T-helper 22 cell (primary cell): ENCODE measurements around the gene SCYL1.
"Not testable (repeated sequence)": the region's sequence is repeated elsewhere in the genome, so short reads cannot be mapped to it uniquely, and the experiment has no call there.

ENCODE experiments used
- DNase-seq: peaks from one replicate; pipeline ENCODE4 v3.0.0-alpha.2; 2020; ENCODE audit warnings: low read depth

The SCYL1 gene

DNA sequence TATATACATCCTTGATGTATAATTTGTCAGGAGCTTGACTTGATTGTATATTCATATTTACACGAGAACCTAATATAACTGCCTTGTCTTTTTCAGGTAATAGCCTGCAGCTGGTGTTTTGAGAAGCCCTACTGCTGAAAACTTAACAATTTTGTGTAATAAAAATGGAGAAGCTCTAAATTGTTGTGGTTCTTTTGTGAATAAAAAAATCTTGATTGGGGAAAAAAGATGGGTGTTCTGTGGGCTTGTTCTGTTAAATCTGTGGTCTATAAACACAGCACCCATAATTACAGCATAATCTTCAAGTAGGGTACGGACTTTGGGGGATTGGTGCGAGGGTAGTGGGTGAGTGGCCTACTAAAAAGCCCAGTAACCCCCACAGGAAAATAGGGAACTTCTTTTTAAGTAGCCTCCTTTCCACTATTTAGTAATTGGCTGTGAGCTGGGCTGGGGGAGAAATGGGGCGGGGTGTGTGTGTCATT is 18.6 kb upstream of the SCYL1 start:
- peak; percentile 42 for DNase-seq

DNA sequence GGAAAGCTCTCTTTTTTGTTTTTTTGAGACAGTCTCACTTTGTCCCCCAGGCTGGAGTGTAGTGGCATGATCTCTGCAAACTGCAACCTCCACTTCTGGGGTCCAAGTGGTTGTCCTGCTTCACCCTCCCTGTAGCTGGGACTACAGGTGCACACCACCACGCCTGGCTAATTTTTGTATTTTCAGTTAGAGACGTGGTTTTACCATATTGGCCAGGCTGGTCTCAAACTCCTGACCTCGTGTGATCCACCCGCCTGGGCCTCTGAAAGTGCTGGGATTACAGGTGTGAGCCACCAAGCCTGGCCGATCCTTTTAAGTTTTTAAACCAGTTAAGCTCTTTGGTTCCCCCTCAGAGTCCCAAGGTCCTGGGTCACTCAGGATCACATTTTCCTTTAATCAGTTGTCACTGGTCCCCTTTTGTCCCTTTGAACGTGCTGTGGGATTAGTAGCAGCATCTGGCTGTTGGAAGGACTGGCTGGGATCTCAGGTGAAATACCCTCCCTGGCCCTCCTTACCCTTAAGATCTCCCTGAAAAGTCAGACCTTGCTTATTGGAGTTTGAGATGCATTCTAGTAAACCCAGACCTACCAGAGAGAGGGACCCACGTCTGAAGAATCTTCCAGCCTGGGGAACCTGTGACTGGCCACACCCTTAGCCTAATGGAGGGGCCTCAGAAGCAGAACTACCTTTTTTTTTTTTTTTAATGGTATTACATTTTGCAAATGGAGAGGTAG is 17.9 kb upstream of the SCYL1 start:
- DNase-seq = no peak

DNA sequence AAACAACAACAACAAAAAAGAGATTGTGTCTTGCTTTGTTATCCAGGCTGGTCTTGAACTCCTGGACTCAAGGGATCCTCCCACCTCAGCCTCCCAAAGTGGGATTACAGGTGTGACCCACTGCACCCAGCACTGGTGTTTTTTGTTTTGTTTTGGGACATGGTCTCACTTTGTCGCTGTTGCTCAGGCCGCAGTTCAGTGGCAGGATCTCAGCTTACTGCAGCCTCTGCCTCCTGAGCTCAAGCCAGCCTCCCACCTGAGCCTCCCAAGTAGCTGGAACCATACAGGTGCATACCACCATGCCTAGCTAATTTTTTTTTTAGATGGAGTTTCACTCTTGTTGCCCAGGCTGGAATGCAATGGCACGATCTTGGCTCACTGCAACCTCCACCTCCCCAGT is 12.6 kb upstream of the SCYL1 start:
- DNase-seq = not testable (repeated sequence)

DNA sequence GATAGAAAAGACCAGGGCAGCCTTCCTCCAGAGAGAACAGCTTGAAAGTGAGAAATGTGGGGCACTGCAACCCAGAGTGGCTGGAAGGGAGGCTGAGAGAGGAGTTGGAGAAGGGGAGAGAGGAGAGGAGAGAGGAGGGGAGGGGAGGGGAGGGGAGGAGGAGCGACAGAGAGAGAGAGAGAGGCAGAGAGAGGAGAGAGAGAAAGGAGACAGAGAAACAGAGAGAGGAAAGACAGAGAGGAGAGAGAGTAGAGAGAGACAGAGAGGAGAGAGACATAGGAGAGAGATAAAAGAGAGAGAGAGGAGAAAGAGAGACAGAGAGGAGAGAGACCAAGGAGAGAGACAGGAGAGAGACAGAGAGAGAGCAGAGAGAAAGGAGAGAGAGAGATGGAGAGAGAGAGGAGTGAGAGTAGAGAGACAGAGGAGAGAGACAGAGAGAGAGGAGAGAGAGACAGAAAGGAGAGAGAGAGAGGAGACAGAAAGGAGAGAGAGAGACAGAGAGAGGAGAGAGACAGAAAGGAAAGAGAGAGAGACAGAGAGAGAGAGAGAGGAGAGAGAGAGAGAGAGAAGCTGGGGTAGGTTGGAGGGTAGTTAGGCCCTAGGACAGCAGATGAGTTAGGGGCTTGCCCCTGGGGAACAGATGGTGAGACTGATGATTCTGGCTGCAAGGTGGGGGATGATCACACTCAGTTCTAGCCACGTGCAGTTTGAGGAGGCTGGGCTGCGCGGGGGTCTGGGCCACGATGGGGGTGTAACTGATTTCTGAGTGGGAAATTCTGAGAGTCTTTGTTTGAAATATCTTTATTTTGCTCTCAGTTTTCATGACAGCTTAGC is 8.5 kb upstream of the SCYL1 start:
- DNase-seq = no peak

DNA sequence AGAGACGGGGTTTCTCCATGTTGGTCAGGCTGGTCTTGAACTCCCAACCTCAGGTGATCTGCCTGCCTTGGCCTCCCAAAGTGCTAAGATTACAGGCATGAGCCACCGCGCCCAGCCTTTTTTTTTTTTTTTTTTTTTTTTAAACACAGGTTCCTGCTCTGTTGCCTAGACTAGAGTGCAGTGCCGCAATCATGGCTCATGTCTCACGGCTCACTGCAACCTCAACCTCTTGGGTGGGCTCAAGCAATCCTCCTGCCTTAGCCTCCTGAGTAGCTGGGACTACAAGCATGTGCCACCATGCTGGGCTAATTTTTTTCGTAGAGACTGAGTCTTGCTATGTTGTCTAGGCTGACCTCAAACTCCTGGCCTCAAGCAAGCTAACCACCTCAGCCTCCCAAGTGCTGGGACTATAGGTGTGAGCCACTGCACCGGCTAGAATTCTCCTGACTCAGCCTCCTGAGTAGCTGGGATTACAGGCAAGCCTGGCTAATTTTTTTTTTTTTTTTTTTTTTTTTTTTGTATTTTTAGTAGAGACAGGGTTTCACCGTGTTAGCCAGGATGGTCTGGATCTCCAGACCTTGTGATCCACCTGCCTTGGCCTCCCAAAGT is 5.8 kb upstream of the SCYL1 start:
- DNase-seq = not testable (repeated sequence)

DNA sequence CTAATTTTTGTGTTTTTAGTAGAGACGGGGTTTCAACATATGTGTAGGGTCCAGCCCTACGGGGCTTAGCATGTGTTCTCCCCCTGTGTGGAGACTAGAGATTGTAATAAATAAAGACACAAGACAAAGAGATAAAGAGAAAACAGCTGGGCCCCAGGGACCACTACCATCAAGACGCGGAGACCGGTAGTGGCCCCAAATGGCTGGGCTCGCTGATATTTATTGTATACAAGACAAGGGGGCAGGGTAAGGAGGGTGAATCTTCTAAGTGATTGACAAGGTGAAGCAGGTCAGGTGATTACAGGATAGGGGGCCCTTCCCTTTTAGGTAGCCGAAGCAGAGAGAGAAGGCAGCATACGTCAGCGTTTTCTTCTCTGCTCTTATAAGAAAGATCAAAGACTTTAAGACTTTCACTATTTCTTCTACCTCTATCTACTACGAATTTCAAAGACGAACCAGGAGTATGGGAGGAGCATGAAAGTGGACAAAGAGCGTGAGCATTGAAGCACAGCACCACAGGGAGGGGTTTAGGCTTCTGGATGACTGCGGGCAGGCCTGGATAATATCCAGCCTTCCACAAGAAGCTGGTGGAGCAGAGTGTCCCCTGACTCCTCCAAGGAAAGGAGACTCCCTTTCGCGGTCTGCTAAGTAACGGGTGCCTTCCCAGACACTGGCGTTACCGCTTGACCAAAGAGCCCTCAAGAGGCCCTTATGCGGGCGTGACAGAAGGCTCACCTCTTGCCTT is 2.9 kb upstream of the SCYL1 start:
- not testable (repeated sequence) for DNase-seq

DNA sequence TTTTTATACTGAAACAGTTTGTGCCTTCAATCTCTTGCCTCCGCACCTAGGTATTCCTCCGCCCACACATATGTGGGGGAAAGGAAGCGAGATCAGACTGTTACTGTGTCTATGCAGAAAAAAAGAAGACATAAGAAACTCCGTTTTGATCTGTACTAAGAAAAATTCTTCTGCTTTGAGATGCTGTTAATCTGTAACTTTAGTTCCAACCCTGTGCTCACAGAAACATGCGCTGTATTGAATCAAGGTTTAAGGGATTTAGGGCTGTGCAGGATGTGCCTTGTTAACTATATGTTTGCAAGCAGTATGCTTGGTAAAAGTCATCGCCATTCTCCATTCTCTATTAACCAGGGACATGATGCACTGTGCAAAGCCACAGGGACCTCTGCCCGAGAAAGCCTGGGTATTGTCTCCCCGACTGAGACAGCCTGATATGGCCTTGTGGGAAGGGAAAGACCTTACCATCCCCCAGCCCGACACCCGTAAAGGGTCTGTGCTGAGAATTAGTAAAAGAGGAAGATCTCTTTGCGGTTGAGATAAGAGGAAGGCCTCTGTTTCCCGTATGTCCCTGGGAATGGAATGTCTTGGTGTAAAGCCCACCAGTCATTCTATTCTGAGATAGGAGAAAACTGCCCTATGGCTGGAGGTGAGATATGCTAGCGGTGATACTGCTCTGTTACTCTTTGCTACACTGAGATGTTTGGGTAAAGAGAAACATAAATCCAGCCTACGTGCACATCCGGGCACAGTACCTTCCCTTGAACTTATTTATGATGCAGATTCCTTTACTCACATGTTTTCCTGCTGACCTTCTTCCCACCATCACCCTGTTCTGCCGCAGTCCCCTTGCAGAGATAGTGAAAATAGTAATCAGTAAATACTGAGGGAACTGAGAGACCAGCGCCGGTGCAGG is 1.9 kb upstream of the SCYL1 start:
- not testable (repeated sequence) for DNase-seq

DNA sequence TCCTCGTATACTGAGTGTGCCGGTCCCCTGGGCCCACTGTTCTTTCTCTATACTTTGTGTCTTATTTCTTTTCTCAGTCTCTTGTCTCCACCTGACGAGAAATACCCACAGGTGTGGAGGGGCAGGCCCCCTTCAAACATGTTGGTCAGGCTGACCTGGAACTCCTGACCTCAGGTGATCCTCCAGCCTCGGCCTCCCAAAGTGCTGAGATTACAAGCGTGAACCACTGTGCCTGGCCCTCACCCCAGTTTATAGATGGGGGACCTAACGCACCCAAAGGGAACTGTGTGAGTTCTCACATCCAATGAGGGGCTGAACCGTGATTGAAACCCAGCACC is 1.3 kb upstream of the SCYL1 start:
- DNase-seq = not testable (repeated sequence)

DNA sequence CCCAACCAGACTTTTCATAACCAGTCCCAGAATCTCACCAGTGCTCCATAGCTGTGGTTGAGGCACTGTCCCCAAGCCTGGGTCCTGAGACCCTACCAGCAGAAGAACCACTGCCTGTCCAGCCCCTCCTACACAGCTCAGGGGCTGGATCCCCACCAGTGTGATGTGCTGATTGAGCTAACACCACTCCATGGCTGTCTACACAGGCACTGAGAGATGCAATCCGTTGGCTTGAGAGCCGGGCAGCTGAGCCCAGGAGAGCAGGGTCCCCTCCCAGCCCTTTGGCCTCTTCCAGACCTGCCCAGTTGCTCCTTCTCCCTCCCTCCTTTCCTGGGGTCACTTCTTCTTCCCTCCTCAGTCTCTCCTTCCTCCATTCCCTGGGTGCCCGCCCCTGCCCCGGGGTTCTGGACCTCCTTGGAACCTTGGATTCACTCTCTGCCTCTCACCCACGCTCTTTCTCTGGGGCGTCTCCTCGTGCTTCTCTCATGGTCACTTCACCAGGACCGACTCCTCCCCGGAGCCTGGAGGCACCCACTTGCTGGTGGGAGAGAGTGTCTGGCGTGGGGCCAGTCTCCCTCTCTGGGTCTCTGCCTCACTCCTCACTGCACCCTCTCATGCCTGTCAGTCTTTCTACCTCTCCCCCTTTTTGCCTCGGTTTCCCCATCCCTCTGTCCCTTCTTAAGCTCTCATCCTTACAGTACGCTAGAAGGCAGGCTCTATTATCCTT is 706 bp upstream of the SCYL1 start:
- no peak for DNase-seq

DNA sequence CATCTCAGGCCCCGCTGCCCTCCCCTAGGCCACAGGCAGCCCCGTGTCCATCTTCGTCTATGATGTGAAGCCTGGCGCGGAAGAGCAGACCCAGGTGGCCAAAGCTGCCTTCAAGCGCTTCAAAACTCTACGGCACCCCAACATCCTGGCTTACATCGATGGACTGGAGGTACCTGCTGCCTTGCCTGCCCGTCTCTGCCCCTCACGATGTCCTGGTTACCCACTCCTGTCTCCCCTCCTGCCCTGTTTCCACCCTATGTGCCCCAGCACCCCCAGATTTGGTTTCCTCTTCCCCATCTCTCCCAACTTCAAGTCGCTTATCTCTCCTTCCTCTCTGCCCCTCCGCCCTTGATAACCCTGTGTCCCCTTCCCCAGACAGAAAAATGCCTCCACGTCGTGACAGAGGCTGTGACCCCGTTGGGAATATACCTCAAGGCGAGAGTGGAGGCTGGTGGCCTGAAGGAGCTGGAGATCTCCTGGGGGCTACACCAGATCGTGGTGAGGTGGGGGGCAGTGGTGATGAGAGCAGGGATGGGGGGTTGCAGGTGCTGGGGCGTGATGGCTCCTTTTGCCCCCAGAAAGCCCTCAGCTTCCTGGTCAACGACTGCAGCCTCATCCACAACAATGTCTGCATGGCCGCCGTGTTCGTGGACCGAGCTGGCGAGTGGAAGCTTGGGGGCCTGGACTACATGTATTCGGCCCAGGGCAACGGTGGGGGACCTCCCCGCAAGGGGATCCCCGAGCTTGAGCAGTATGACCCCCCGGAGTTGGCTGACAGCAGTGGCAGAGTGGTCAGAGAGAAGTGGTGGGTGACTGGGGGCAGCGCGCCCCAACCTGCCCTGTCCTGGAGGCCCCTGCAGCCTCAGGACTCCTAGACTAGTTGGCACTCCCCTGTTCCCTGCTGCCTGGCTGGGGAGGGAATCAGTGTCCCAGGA is 930 bp downstream of the SCYL1 start:
- DNase-seq = no peak

DNA sequence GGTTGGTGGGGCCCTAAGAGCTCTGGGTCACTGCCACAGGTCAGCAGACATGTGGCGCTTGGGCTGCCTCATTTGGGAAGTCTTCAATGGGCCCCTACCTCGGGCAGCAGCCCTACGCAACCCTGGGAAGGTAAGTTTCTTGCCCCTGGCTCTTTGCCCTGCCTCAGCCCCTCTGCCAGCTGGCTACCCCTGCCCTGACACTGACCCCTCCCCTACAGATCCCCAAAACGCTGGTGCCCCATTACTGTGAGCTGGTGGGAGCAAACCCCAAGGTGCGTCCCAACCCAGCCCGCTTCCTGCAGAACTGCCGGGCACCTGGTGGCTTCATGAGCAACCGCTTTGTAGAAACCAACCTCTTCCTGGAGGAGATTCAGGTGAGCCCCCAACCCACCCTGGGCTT is 1.9 kb downstream of the SCYL1 start:
- no peak for DNase-seq

DNA sequence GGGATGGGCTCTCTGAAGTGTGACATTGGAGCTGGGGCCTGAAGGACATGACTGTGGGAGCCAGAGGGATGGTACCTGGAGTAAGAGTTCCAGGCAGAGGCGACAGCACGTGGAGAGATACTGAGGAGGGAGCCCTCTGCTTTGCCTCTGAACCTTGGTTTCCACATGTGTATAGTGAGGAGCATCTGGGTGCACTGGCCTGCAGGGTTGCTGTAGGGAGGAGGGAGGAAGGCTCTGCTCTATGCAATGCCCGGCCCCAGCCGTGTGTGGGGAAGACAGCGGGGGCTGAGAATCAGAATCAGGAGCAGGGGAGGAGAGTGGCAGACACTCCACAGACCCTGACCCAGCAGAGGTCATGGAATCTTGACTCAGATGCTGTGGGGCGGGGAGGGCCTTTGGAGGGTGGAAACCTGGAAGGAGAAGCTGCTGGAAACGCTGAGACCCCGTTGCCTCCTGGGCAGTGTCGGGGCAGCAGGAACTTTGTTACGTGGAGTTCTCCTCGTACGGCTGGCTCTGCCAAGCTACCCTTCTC is 4.0 kb downstream of the SCYL1 start:
- no peak for DNase-seq

DNA sequence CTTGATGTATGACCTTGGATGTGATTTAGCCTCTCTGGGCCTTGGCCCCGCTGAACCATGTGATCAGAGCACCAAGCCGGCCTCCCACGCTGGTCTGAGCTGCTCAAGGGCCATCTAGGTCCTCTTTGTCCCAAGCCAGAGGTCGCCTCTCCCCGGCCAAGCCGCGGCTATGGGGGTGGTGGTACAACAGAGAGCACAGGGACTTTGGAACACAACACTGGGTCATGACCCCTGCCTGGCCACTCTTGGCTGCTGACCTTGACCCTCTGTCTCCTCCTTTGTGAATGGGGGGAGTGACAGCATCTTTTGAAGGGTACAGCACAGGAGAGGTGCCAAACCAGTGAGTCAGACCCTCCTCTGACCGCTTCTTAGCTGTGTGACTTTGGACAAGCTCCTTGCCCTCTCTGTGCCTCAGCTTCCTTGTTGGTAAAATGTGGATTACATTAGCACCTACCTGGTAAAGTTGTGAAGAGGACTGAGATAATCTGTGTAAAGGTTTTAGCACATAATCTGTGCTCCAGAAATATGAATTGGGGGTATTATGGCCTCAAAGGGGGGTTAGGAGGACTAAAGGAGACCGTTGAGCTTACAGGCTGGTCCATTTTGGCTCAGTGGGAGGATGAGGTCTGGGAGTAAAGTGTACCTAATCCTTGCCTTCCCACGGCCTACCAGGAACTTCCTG is 4.7 kb downstream of the SCYL1 start:
- DNase-seq = no peak

DNA sequence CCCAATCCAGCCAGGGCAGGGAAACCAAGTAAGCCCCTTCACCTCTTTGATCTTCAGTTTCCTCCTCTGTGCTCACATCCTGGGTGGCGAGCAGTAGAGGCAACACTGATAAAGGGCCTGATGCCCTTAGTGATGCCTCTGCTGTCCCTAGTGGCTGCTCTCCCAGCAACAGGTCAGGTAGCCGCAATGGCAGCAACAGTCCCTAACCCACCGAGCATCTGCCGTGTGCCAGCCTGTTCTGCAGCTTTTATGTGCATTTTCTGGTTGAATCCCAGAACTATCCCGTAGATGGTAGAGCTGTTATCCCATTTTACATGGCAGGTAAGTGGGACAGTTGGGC is 5.2 kb downstream of the SCYL1 start:
- DNase-seq = no peak

DNA sequence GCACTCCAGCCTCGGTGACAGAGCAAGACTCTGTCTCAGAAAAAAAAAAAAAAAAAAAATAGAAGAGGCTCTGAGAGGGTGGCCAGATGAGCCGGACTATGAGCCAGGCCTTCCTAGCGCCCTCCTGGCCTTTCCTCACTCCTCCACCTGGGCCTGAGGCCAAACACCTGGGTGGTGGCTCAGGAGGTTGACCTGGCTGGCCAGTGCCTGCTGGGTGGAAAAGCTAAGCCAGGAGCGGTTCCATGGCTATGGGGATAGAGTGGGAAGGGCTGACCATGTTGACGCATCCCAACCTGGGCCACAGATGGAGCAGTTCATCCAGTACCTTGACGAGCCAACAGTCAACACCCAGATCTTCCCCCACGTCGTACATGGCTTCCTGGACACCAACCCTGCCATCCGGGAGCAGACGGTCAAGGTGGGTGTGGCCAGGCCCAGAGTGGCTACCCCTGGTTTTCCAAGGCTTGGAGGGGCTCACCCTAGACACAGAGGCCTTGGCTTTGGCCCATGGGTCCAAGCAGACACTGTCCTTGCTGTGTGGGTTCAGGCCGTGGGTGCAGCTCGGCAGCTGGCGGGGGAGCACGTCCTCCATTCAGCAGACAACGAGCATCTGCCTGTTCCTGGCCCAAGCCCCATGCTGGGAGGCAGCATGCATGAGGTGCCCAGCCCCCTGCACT is 7.6 kb downstream of the SCYL1 start:
- no peak for DNase-seq

DNA sequence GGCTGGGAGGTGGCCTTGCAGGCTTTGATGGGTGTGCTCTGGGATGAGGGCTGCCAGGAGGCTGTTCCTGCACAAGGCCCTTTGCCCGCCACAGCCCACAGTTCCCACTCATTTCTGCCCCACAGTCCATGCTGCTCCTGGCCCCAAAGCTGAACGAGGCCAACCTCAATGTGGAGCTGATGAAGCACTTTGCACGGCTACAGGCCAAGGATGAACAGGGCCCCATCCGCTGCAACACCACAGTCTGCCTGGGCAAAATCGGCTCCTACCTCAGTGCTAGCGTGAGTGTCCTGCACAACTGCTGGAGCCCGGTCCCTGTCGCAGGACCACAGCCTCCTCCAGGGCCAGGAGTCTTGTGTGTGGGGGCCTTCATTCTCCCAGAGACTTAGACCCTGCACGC is 10.2 kb downstream of the SCYL1 start:
- no peak for DNase-seq

DNA sequence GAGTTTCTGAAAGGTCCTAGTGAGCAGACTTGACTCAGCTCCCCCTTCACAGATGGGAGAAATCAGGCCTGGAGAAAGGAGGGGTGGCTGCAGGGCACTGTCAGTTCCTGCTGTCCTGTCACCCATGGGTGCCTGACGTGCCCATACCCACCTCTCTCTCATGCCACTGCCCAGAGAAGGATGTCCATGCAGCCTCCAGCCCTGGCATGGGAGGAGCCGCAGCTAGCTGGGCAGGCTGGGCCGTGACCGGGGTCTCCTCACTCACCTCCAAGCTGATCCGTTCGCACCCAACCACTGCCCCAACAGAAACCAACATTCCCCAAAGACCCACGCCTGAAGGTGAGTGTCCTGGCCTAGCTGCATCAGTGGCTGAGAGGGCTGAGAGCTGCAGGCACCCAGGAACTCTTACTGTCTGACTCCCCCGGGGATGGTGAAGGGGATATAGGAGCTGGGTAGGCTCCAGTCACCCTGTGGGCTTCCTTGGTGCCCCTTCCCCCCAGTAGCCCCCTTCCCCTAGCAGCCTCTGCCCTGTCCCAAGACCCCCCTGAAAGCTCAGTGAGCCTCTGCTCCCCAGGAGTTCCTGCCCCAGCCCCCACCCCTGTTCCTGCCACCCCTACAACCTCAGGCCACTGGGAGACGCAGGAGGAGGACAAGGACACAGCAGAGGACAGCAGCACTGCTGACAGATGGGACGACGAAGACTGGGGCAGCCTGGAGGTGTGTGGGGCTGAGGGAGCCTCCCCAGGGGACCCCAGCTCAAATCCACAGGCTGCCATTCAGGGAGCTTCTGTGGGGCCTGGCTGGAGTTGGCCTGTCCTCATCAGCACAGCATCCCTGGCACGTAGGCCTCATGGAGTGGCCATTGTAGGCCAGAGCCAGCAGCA is 11.8 kb downstream of the SCYL1 start:
- no peak for DNase-seq
